Endodermal cell (in vitro differentiated cells): Measurements from ENCODE around the gene RAB14. TPM values are rescaled to one million over a fixed set of nuclear protein-coding genes. Genes with fewer than 3 reads are reported as not detected.

Experiments
- DNase-seq: peaks from one replicate; pipeline ENCODE4 v3.0.0-alpha.2; 2017
- H3K27ac ChIP-seq: 2 replicates; pipeline ENCODE4 v1.5.1; 2013; ENCODE audit warnings: mild to moderate bottlenecking, low read depth, low read length, moderate library complexity
- H3K27me3 ChIP-seq: 2 replicates; pipeline ENCODE4 v1.6.1; 2013; ENCODE audit warnings: mild to moderate bottlenecking, low read length, moderate library complexity; ENCODE audit not compliant: insufficient read depth, control insufficient read depth, poor library complexity, severe bottlenecking
- H3K36me3 ChIP-seq: 2 replicates; pipeline ENCODE4 v1.7.0; 2013; ENCODE audit warnings: mild to moderate bottlenecking, low read length, moderate library complexity; ENCODE audit not compliant: control insufficient read depth, insufficient read depth
- H3K4me1 ChIP-seq: one replicate; pipeline ENCODE4 v1.7.0; 2013; ENCODE audit warnings: low read length; ENCODE audit not compliant: control insufficient read depth, insufficient read depth
- H3K4me3 ChIP-seq: 2 replicates; pipeline ENCODE4 v1.5.1; 2013; ENCODE audit warnings: mild to moderate bottlenecking, low read length, moderate library complexity
- H3K9ac ChIP-seq: 2 replicates; pipeline ENCODE4 v1.6.1; 2013; ENCODE audit warnings: mild to moderate bottlenecking, low read length, moderate library complexity; ENCODE audit not compliant: poor library complexity, severe bottlenecking; ENCODE audit errors: extremely low read depth
- H3K9me3 ChIP-seq: 2 replicates; pipeline ENCODE4 v1.6.1; 2013; ENCODE audit warnings: mild to moderate bottlenecking, low read length, moderate library complexity; ENCODE audit not compliant: control insufficient read depth
- H3K27ac Mint-ChIP-seq: 2 replicates; pipeline ENCODE4 v1.8.0; 2020; ENCODE audit warnings: mixed read lengths
- H3K27me3 Mint-ChIP-seq: 2 replicates; pipeline ENCODE4 v1.8.0; 2021; ENCODE audit warnings: mild to moderate bottlenecking, mixed read lengths; ENCODE audit not compliant: insufficient read depth
- H3K36me3 Mint-ChIP-seq: 2 replicates; pipeline ENCODE4 v1.8.0; 2020; ENCODE audit warnings: low read depth, mixed read lengths
- H3K4me1 Mint-ChIP-seq: 2 replicates; pipeline ENCODE4 v1.8.0; 2020; ENCODE audit warnings: mixed read lengths
- H3K4me3 Mint-ChIP-seq: 2 replicates; pipeline ENCODE4 v1.8.0; 2020; ENCODE audit warnings: mild to moderate bottlenecking, moderate library complexity, mixed read lengths
- H3K9me3 Mint-ChIP-seq: 2 replicates; pipeline ENCODE4 v1.8.0; 2020; ENCODE audit warnings: mild to moderate bottlenecking, mixed read lengths
- WGBS, 2 experiments: methylation state at CpG; one replicate each; pipeline versions ENCODE4 v1.1.5 to v1.1.7; 2013; ENCODE audit warnings: missing lambda C conversion rate in 2 of 2, mixed read lengths in 1 of 2; ENCODE audit not compliant: insufficient coverage in 1 of 2, insufficient read length in 1 of 2; 5-methylcytosine and 5-hydroxymethylcytosine counted together
- long read RNA-seq, 4 experiments: library from polyadenylated mRNA in 2 of 4; library from RNA in 1 of 4; library from capped mRNA in 1 of 4; stranded (forward) in 3 of 4; unstranded in 1 of 4; transcript quantifications; one replicate each; pipeline ENCODE4 v2.0.0, GENCODE V29; 2020 to 2021; ENCODE audit warnings: inconsistent platforms in 1 of 4
- polyA plus RNA-seq, 2 experiments: library from polyadenylated mRNA; stranded (reverse); fragments of 50-300 nt; gene quantifications; one replicate each; pipeline ENCODE4 v1.2.3, GENCODE V29; 2013
- total RNA-seq, 2 donors: library from RNA; stranded (reverse); fragmentation: NEBNext Ultra II Directional in 1 of 2; extraction: Animal tissue kit (Norgen Biotek cat#: 25700) in 1 of 2; gene quantifications; 2 replicates in 1 of 2; 3 replicates in 1 of 2; pipeline ENCODE4 v1.2.1, GENCODE V29; 2021
- TF ChIP-seq, protein P1 (sequence below): fragments of 200-600 bp; sonication (generic); conservative IDR thresholded peaks from 2 replicates; pipeline ENCODE4 v1.5.0; 2021; ENCODE audit warnings: antibody characterized with exemption, mild to moderate bottlenecking

RAB14 gene
- 10 to 100 TPM; 35.9 to 40.7 TPM for total RNA-seq
- 47.2 TPM for polyA plus RNA-seq (2013, experiment 1 of 2)
- polyA plus RNA-seq (2013, experiment 2 of 2): 48.1 TPM
- long read RNA-seq, experiment 1, full-length matches to known transcripts: 16 of 33 reads
- long read RNA-seq, experiment 1, partial matches to known transcripts: 3 of 33 reads
- long read RNA-seq, experiment 1, other reads (novel, unspliced or antisense): 14 of 33 reads
- long read RNA-seq, experiment 2, full-length matches to known transcripts: 115 of 126 reads
- long read RNA-seq, experiment 2, partial matches to known transcripts: 2 of 126 reads
- long read RNA-seq, experiment 2, other reads (novel, unspliced or antisense): 9 of 126 reads
- long read RNA-seq, experiment 3, full-length matches to known transcripts: 123 of 138 reads
- long read RNA-seq, experiment 3, partial matches to known transcripts: 7 of 138 reads
- long read RNA-seq, experiment 3, other reads (novel, unspliced or antisense): 8 of 138 reads
- long read RNA-seq, experiment 4, full-length matches to known transcripts: 14 of 16 reads
- long read RNA-seq, experiment 4, partial matches to known transcripts: 0 of 16 reads
- long read RNA-seq, experiment 4, other reads (novel, unspliced or antisense): 2 of 16 reads

DNA sequence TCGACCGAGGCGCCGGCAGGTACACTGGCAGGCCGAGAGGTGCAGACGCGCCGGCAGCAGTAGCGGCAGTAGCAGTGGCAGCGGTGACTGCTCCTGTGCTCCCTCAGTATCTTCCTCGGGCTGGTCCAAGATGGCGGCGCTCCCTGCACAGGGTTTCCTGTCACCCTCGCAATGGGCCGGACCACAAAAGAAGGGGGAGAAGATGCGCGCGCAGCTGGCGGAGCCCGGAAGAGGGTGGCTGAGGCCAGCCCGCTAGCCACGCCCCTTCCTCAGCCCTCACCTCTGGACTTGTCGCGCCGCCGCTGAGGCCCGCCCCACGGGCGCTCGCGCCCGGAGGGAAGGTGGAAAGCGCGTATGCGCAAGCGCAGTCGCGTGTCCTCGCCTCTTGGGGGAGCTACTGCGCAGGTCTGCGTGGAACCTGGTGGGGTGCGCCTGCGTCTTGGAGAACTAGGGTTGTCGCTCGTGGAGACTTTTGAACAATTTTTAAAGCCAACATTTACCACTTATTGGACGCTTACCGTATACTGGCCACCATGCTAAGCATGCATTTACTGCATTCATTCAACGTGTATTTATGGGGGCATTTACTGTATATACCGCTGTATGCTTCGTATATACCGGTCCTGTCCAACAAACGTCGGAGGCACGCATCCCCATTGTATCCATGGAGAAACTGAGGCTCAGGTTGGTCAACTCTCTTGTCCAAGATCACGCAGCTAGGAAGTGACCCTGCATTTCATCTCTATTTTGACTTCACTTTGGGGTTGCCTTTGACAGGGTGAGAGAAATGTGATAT, at the start of gene RAB14:
TSS of gene RAB14 (minus strand) at position 132 of the 796 bp plus-strand sequence. CDS start 8,457 bp downstream, outside the sequence.
- Mint-ChIP-seq H3K4me3 (peak within 1 kb of the TSS; percentile 87), H3K4me1 (peaks cover 36% of the 10 kb centered on the region), H3K27ac (peak within 1 kb of the TSS; percentile 87), H3K27me3 (peaks cover 2% of the 10 kb centered on the region), H3K36me3 (no peaks in the 10 kb centered on the region), H3K9me3 (no peaks in the 10 kb centered on the region)
- Histone ChIP-seq H3K4me1 (peaks cover 8% of the 10 kb centered on the region), H3K27me3 (no peaks in the 10 kb centered on the region), H3K9me3 (no peaks in the 10 kb centered on the region), H3K9ac (peak within 1 kb of the TSS; percentile 64), H3K36me3 (no peaks in the 10 kb centered on the region), H3K27ac (peak within 1 kb of the TSS; percentile 85), H3K4me3 (peak within 1 kb of the TSS; percentile 92)
- DNase-seq: peak; percentile 100
- TF ChIP-seq, protein P1, sequence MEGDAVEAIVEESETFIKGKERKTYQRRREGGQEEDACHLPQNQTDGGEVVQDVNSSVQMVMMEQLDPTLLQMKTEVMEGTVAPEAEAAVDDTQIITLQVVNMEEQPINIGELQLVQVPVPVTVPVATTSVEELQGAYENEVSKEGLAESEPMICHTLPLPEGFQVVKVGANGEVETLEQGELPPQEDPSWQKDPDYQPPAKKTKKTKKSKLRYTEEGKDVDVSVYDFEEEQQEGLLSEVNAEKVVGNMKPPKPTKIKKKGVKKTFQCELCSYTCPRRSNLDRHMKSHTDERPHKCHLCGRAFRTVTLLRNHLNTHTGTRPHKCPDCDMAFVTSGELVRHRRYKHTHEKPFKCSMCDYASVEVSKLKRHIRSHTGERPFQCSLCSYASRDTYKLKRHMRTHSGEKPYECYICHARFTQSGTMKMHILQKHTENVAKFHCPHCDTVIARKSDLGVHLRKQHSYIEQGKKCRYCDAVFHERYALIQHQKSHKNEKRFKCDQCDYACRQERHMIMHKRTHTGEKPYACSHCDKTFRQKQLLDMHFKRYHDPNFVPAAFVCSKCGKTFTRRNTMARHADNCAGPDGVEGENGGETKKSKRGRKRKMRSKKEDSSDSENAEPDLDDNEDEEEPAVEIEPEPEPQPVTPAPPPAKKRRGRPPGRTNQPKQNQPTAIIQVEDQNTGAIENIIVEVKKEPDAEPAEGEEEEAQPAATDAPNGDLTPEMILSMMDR: peak; percentile 62
- WGBS, 2 experiments: 12 to 15% methylated on average over 39 to 55 of the region's 55 CpGs

DNA sequence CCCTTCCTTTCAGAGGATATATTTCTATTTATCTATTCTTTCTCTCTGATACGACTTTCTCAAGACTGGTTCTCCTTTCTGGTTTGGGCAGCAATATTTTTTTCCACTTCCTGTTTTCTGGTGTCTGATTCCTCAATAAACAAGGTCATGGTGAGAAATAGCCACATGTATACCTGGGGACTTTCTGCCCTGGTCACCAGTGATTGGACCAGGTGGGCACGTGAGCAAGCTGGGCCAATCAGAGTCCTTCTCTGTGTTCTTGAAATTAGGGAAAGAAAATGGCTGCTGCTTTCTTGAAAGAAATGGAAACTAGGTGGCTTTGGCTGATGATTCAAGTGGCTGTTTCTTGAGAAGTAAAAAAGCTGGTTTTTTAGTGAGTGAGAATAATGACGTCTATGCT, 47.9 kb upstream of the RAB14 start:
- Histone ChIP-seq H3K9me3 (peaks cover under 1% of the 10 kb centered on the region), H3K9ac (no peak overlapping the region), H3K4me3 (no peak overlapping the region), H3K27me3 (peaks cover 5% of the 10 kb centered on the region), H3K4me1 (no peaks in the 10 kb centered on the region), H3K27ac (no peak overlapping the region), H3K36me3 (no peaks in the 10 kb centered on the region)
- Mint-ChIP-seq H3K4me1 (peaks cover 1% of the 10 kb centered on the region), H3K36me3 (no peaks in the 10 kb centered on the region), H3K27ac (no peak overlapping the region), H3K9me3 (peaks cover under 1% of the 10 kb centered on the region), H3K27me3 (peaks cover 33% of the 10 kb centered on the region), H3K4me3 (no peak overlapping the region)
- DNase-seq: peak; percentile 42
- 87 to 91% methylated on average over 2 to 3 of the region's 3 CpGs for WGBS, 2 experiments
- TF ChIP-seq, protein P1: no peak

DNA sequence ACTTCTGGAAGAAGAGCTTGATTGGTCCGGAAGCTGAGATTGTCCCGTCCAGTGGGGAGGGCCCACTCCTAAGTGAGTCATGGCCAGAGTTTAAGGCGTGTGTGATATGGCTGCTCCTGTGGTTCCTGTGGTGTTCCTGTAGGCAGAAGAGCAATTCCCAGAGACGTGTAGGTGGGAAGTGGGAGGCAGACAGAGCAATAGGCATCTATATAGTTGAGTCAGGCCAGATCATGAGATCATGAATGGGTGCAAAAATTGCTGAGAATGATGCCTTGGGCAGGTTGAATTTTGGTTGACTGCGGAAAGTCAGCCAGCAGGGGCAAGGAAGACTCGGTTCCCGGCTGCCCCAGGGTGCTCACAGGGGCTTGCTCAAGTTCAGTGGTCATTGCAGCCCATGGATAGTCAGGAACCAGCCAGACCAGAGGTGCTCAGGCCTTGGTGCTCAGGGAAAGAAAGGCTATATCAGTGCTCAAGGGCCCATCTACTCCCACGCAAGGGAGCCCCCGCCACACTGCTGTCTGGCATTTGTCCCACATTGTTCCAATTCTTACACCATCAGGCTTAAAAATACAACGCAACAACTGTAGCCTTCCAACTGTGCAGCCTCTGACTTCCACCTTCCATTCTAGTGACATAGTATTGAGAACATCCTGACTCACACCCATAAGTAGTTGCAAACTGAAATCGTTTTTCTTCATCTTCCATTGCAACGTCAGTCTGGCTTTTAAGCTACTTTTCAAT, 45.3 kb upstream of the RAB14 start:
- H3K36me3 Mint-ChIP-seq: no peaks in the 10 kb centered on the region
- no peak overlapping the region for H3K27ac ChIP-seq
- TF ChIP-seq, protein P1: no peak
- no peaks in the 10 kb centered on the region for H3K4me1 Mint-ChIP-seq
- no peak overlapping the region for H3K4me3 ChIP-seq
- no peak overlapping the region for H3K4me3 Mint-ChIP-seq
- H3K4me1 ChIP-seq: no peaks in the 10 kb centered on the region
- no peaks in the 10 kb centered on the region for H3K36me3 ChIP-seq
- H3K27me3 ChIP-seq: no peaks in the 10 kb centered on the region
- H3K27me3 Mint-ChIP-seq: peaks cover 9% of the 10 kb centered on the region
- DNase-seq: no peak
- H3K9me3 Mint-ChIP-seq: peaks cover 9% of the 10 kb centered on the region
- no peak overlapping the region for H3K9ac ChIP-seq
- 90 to 96% methylated on average over 7 to 12 of the region's 12 CpGs for WGBS, 2 experiments
- peaks cover 9% of the 10 kb centered on the region for H3K9me3 ChIP-seq
- no peak overlapping the region for H3K27ac Mint-ChIP-seq
